Activated naive CD4-positive, alpha-beta T cell treated with anti-CD3 and anti-CD28 coated beads for 36 hours (primary cell): ENCODE data around the gene KLHDC8B. TPM values are rescaled to one million over a fixed set of nuclear protein-coding genes. Genes with fewer than 3 reads are reported as not detected.
"Not testable (repeated sequence)": the region's sequence is repeated elsewhere in the genome, so short reads cannot be mapped to it uniquely, and the experiment has no call there.

ENCODE experiments used
- CTCF ChIA-PET: fragments of 350-600 bp; sonication (Branson Sonifier 250); formaldehyde crosslinking; loops from one replicate; lab custom pipeline; 2021; ENCODE audit warnings: antibody characterized with exemption; lab: Charles Lee
- DNase-seq: peaks from one replicate; pipeline ENCODE4 v3.0.0-alpha.2; 2020
- H3K27ac Mint-ChIP-seq: one replicate; pipeline ENCODE4 v1.8.0; 2021; ENCODE audit warnings: mild to moderate bottlenecking, mixed read lengths
- H3K27me3 Mint-ChIP-seq: one replicate; pipeline ENCODE4 v1.8.0; 2021; ENCODE audit warnings: low read depth, mixed read lengths
- H3K36me3 Mint-ChIP-seq: one replicate; pipeline ENCODE4 v1.8.0; 2021; ENCODE audit warnings: low read depth, mixed read lengths
- H3K4me1 Mint-ChIP-seq: one replicate; pipeline ENCODE4 v1.8.0; 2021; ENCODE audit warnings: low read depth, mixed read lengths
- H3K4me3 Mint-ChIP-seq: one replicate; pipeline ENCODE4 v1.8.0; 2021; ENCODE audit warnings: mild to moderate bottlenecking, moderate library complexity, mixed read lengths
- H3K9me3 Mint-ChIP-seq: one replicate; pipeline ENCODE4 v1.8.0; 2021; ENCODE audit warnings: mixed read lengths
- intact Hi-C: fragments of 100-400 bp; cut with micrococcal nuclease; formaldehyde crosslinking; loops from one replicate; pipeline ENCODE4 v1.15.1; 2023
- total RNA-seq, 2 experiments: library from RNA; stranded (reverse); gene quantifications; one replicate each; pipeline ENCODE4 v1.2.3, GENCODE V29; 2021

The KLHDC8B gene
- total RNA-seq, 2 experiments from 2014 or later = 1.8 to 2.4 TPM

DNA sequence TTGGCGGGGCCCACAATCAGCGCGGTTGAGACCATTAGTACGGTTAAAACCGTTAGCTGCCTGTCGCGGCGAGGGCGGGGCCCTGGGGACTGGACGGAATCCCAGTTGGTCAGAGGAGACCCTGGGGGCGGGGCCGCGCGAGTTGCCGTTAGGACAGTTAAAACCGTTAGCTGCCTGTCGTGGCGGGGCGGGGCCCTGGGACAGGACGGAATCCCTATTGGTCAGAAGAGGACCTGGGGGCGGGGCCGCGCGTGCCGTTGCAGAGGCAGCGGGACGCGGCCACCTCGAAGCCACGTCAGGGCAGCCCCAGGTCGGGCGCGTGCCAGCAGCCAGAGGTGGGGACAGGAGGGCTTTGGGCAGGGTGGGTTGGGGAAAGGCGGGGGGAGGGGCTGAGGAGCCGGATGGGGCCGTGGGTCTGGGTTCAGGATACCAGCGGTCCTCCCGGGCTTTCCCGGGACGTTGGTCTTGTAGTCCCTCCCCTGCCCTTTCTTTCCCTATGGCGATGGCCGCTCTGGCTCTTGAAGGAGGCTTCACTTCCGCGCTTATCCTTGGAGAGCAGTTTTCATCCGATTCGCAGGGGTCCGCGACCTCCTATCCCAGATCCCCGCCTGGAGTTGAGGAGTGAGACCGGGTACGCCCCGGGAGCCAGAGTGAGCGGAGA is 28.0 kb downstream of the KLHDC8B start:
- no peak for DNase-seq
- H3K27me3 Mint-ChIP-seq = peaks cover 8% of the 10 kb centered on the region
- H3K4me1 Mint-ChIP-seq = no peaks in the 10 kb centered on the region
- H3K4me3 Mint-ChIP-seq = no peak overlapping the region
- no peaks in the 10 kb centered on the region for H3K9me3 Mint-ChIP-seq
- H3K36me3 Mint-ChIP-seq = no peaks in the 10 kb centered on the region
- intact Hi-C loops = no loop called here
- CTCF ChIA-PET = interaction anchor here (0.7 kb wide), 1 partner anchor 434 kb away, joined by 3 read pairs; no protein-coding TSS in a partner anchor
- no peak overlapping the region for H3K27ac Mint-ChIP-seq

DNA sequence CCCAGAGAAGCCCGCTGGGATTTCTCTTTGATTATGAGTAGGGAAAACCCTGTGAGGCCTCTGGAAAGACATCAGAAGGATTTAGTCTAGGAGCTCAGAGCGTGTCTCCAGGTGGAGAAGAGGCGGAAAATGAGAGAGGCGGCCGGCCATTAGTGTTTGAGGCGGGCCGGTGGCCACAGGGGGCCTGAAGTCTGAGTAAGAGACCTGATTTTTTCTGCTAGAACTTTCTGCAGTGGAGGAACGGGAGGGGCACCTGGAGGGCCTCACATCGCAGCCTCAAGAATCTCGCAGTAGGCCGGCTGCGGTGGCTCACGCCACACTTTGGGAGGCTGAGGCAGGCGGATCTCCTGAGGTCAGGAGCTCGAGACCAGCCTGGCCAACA is 28.5 kb downstream of the KLHDC8B start:
- CTCF ChIA-PET = no interaction called here
- no peak for DNase-seq
- H3K4me1 Mint-ChIP-seq = no peaks in the 10 kb centered on the region
- H3K27ac Mint-ChIP-seq = no peak overlapping the region
- intact Hi-C loops = no loop called here
- H3K36me3 Mint-ChIP-seq = no peaks in the 10 kb centered on the region
- no peaks in the 10 kb centered on the region for H3K9me3 Mint-ChIP-seq
- peaks cover 8% of the 10 kb centered on the region for H3K27me3 Mint-ChIP-seq
- no peak overlapping the region for H3K4me3 Mint-ChIP-seq

DNA sequence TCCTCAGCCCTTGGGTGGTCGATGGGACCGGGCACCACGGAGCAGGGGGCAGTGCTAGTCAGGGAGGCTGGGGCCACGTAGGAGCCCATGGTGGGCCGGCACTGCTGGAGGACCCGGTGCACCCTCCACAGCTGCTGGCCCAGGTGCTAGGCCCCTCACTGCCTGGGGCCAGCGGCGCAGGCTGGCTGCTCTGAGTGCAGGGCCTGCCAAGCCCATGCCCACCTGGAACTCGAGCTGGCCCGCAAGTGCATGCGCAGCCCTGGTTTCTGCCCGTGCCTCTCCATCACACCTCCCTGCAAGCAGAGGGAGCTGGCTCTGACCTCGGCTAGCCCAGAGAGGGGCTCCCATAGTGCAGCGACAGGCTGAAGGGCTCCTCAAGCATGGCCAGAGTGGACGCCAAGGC is 42.1 kb downstream of the KLHDC8B start:
- Mint-ChIP-seq H3K4me1 (no peaks in the 10 kb centered on the region), H3K27me3 (no peaks in the 10 kb centered on the region), H3K27ac (no peak overlapping the region), H3K9me3 (no peaks in the 10 kb centered on the region), H3K36me3 (no peaks in the 10 kb centered on the region), H3K4me3 (no peak overlapping the region)
- DNase-seq = no peak
- CTCF ChIA-PET = interaction anchor here (1.9 kb wide), 1 partner anchor 236 kb away, joined by 4 read pairs; no protein-coding TSS in a partner anchor
- intact Hi-C loops = no loop called here

DNA sequence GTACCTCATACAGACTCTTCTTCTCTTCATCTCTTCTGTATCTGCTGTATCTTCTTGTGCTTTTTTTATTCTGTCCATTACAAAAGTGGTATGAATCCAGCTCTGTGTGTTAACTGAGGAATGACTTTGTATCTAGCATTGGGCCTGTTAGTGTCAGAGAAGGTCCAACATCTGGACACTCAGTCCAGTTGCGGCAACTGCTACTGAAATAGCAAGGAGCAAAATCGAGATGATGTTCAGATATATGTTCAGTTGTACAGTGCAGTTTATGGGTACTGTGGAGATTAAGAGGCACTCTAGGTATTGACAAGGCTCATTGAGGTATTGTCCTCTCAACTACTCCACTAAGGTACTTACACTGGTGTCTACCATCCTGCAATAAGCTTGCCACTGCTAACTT is 42.6 kb downstream of the KLHDC8B start:
- no peaks in the 10 kb centered on the region for H3K36me3 Mint-ChIP-seq
- H3K4me3 Mint-ChIP-seq = no peak overlapping the region
- intact Hi-C loops = no loop called here
- H3K9me3 Mint-ChIP-seq = no peaks in the 10 kb centered on the region
- no peak overlapping the region for H3K27ac Mint-ChIP-seq
- CTCF ChIA-PET = interaction anchor here (1.9 kb wide), 1 partner anchor 236 kb away, joined by 4 read pairs; no protein-coding TSS in a partner anchor
- no peak for DNase-seq
- H3K27me3 Mint-ChIP-seq = no peaks in the 10 kb centered on the region
- no peaks in the 10 kb centered on the region for H3K4me1 Mint-ChIP-seq

DNA sequence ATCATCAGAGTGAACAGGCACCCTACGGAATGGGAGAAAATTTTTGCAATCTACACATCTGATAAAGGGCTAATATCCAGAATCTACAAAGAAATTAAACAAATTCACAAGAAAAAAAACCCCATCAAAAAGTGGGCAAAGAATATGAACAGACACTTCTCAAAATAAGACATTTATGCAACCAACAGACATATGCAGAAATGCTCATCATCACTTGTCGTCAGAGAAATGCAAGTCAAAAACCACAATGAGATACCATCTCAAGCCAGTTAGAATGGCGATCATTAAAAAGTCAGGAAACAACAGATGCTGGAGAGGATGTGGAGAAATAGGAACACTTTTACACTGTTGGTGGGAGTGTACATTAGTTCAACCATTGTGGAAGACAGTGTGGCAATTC is 45.3 kb downstream of the KLHDC8B start:
- H3K9me3 Mint-ChIP-seq, H3K4me3 Mint-ChIP-seq, H3K36me3 Mint-ChIP-seq, H3K4me1 Mint-ChIP-seq, intact Hi-C loops, DNase-seq, CTCF ChIA-PET, H3K27ac Mint-ChIP-seq, H3K27me3 Mint-ChIP-seq: not testable (repeated sequence)

DNA sequence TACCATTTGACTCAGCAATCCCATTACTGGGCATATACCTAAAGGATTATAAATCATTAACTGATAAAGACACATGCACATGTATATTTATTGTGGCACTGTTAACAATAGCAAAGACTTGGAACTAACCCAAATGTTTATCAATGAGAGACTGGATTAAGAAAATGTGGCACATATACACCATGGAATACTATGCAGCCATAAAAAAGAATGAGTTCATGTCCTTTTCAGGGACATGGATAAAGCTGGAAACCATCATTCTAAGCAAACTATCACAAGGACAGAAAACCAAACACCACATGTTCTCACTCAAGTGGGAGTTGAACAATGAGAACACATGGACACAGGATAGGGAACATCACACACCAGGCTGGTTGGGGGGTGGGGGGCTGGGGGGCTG is 45.7 kb downstream of the KLHDC8B start:
- H3K36me3 Mint-ChIP-seq, intact Hi-C loops, H3K27ac Mint-ChIP-seq, DNase-seq, H3K4me3 Mint-ChIP-seq, CTCF ChIA-PET, H3K9me3 Mint-ChIP-seq, H3K4me1 Mint-ChIP-seq, H3K27me3 Mint-ChIP-seq: not testable (repeated sequence)

DNA sequence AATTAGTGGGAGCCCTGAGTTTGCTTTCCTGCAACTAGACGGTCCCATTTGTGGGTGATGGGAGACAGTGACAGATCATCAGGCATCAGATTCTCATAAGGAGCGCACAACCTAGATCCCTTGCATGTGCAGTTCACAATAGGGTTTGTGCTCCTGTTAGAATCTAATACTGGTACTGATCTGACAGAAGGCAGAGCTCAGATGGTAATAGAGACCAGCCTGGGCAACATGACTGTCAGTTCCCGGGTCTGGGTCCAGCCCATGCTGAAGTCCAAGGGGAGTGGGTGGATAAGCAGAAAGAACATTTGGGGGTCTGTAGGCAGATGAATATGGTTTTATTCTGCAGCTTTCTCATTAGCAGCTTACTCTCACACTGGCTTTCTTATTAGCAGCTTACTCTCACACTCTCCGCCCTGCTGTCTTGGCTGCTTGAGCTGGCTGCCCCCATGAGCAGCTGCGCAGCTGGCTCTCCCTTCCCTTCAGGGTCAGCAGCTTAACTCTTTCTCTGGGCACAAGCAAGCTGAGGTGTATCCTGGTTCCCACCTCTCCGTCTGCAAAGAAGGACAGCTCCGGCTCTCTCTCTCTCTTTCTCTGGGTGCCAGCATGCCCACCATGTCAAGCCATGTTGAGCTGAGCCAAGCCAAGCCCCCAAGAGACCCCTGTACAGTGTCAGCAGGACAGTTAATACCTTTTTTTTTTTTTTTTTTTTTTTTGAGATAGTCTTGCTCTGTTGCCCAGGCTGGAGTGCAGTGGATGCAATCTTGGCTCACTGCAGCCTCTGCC is 46.5 kb downstream of the KLHDC8B start:
- no peaks in the 10 kb centered on the region for H3K36me3 Mint-ChIP-seq
- CTCF ChIA-PET = interaction anchor here (0.5 kb wide), 1 partner anchor 69 kb away, joined by 3 read pairs; no protein-coding TSS in a partner anchor

DNA sequence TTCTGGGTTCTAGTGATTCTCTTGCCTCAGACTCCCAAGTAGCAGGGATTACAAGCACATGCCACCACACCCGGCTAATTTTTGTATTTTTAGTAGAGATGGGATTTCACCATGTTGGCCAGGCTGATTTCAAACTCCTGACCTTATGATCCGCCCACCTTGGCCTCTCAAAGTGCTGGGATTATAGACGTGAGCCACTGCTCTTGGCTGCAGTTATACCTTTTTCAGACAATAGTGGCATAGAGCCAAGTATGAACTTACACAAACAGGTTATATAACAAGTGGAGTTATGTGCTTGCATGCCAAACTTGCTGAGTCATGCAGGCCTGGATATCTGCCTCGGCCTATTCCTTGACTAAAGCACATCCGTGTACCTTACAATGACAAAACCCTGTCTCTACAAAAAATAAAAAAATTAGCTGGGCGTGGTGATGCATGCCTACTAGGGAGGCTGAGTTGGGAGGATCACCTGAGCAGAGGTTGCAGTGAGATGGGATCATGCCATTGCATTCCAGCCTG is 47.1 kb downstream of the KLHDC8B start:
- H3K27me3 Mint-ChIP-seq, H3K9me3 Mint-ChIP-seq, H3K36me3 Mint-ChIP-seq, H3K4me3 Mint-ChIP-seq, H3K27ac Mint-ChIP-seq, H3K4me1 Mint-ChIP-seq, intact Hi-C loops: not testable (repeated sequence)
- peak; percentile 20 for DNase-seq
- CTCF ChIA-PET = interaction anchor here (0.5 kb wide), 1 partner anchor 69 kb away, joined by 3 read pairs; no protein-coding TSS in a partner anchor

More for the DNA sequence above, 46.5 kb downstream of the KLHDC8B start:
- no peaks in the 10 kb centered on the region for H3K4me1 Mint-ChIP-seq
- H3K9me3 Mint-ChIP-seq = peaks cover 3% of the 10 kb centered on the region
- DNase-seq = no peak
- no peak overlapping the region for H3K4me3 Mint-ChIP-seq
- no peak overlapping the region for H3K27ac Mint-ChIP-seq
- intact Hi-C loops = no loop called here
- H3K27me3 Mint-ChIP-seq = no peaks in the 10 kb centered on the region

DNA sequence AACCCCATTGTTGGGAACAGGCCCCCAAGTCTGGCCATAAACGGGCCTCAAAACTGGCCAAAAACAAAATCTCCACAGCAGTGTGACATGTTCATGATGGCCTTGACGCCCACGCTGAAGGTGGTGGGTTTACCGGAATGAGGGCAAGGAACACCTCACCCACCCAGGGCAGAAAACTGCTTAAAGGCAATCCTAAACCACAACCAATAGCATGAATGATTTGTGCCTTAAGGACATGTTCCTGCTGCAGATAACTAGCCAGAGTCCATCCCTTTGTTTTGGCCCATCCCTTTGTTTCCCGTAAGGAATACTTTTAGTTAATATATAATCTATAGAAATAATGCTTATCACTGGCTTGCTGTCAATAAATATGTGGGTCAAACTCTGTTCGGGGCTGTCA is 47.7 kb downstream of the KLHDC8B start:
- H3K27ac Mint-ChIP-seq = no peak overlapping the region
- intact Hi-C loops = no loop called here
- no peaks in the 10 kb centered on the region for H3K36me3 Mint-ChIP-seq
- H3K4me3 Mint-ChIP-seq = no peak overlapping the region
- H3K4me1 Mint-ChIP-seq = no peaks in the 10 kb centered on the region
- CTCF ChIA-PET = no interaction called here
- no peaks in the 10 kb centered on the region for H3K27me3 Mint-ChIP-seq
- no peak for DNase-seq
- peaks cover 3% of the 10 kb centered on the region for H3K9me3 Mint-ChIP-seq

DNA sequence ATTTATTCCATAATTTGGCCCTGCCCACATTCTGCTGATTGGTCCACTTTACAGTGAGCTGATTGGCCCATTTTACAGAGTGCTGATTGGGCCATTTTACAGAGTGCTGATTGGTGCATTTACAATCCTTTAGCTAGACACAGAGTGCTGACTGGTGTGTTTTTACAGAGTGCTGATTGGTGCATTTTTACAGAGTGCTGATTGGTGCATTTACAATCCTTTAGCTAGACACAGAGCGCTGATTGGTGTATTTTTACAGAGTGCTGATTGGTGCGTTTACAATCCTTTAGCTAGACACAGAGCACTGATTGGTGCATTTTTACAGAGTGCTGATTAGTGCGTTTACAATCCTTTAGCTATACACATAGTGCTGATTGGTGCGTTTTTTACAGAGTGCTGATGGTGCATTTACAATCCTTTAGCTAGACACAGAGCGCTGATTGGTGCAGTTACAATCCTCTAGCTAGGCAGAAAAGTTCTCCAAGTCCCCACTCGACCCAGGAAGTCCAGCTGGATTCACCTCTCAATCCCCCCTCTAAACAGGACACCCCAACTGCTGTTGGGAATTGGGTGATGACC is 49.7 kb downstream of the KLHDC8B start:
- CTCF ChIA-PET, H3K36me3 Mint-ChIP-seq, H3K27ac Mint-ChIP-seq, H3K9me3 Mint-ChIP-seq, H3K4me3 Mint-ChIP-seq, intact Hi-C loops, H3K4me1 Mint-ChIP-seq, DNase-seq, H3K27me3 Mint-ChIP-seq: not testable (repeated sequence)

DNA sequence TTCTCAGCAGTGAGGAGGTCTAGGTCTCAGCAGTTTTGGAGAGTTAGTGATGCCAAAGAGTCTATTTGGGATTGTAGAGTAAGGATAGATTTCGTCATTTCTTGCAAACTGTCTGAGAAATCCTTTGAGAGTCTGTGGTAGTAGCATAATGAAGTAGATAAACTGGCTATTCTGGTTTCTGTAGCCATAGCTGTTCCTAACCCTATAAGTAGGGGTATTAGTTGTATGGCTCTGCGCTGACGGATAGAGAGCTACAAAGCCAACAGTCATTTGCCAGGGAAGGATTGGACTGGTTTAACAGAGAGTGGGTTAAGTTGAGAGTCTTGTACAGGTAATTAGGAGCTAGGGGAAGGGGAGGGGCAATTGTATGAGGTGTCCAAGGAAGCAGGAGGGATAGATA is 50.6 kb downstream of the KLHDC8B start:
- Mint-ChIP-seq H3K9me3 (peaks cover 3% of the 10 kb centered on the region), H3K4me3 (no peak overlapping the region), H3K36me3 (no peaks in the 10 kb centered on the region), H3K4me1 (no peaks in the 10 kb centered on the region), H3K27me3 (no peaks in the 10 kb centered on the region), H3K27ac (no peak overlapping the region)
- intact Hi-C loops = no loop called here
- CTCF ChIA-PET = no interaction called here
- no peak for DNase-seq
